RWPE1 (cell line): Measurements from ENCODE around the gene GPR101.
"Not testable (repeated sequence)": the region's sequence is repeated elsewhere in the genome, so short reads cannot be mapped to it uniquely, and the experiment has no call there.

Source experiments
- CTCF ChIA-PET: fragments of 350-600 bp; sonication (Branson Sonifier 250); formaldehyde crosslinking; extraction: SDS; loops from one replicate; lab custom pipeline; 2021; lab: Yijun Ruan, JAX
- POLR2A ChIA-PET: fragments of 400-600 bp; formaldehyde crosslinking; extraction: SDS; loops from one replicate; lab custom pipeline; 2020; ENCODE audit warnings: antibody characterized with exemption; ENCODE audit not compliant: low non-redundant PET; lab: Yijun Ruan, JAX
- DNase-seq: peaks from one replicate; pipeline ENCODE4 v3.0.0; 2012; ENCODE audit warnings: low spot score
- H3K27ac ChIP-seq: fragments of 450-650 bp; 2 replicates; pipeline ENCODE4 v1.5.1; 2017
- CTCF ChIP-seq: fragments of 450-650 bp; conservative IDR thresholded peaks from 2 replicates; pipeline ENCODE4 v1.5.1; 2017; ENCODE audit warnings: low read depth, mild to moderate bottlenecking

Gene GPR101

GRCh38 chrX:137028699-137029098 lies 5.1 kb downstream of the GPR101 start:
- ChIA-PET CTCF (no interaction called here), POLR2A (no interaction called here)
- DNase-seq, result no peak
- no peak for TF ChIP-seq CTCF
- H3K27ac ChIP-seq, result no peak overlapping the region

GRCh38 chrX:137025930-137026329 lies 7.9 kb downstream of the GPR101 start:
- H3K27ac ChIP-seq, result no peak overlapping the region
- POLR2A ChIA-PET, result no interaction called here
- TF ChIP-seq CTCF, result no peak
- DNase-seq, result no peak
- CTCF ChIA-PET, result no interaction called here

- DNase-seq, POLR2A ChIA-PET, CTCF ChIA-PET, H3K27ac ChIP-seq: not testable (repeated sequence)
Measured at GRCh38 chrX:137000236-137000635, 33.6 kb downstream of the GPR101 start.

GRCh38 chrX:136999024-136999423 lies 34.8 kb downstream of the GPR101 start:
- no peak for DNase-seq
- CTCF ChIA-PET, result no interaction called here
- H3K27ac ChIP-seq, result no peak overlapping the region
- TF ChIP-seq CTCF, result no peak
- POLR2A ChIA-PET, result no interaction called here
